Measurements from ENCODE around the gene DPF1.

The DPF1 gene

DNA sequence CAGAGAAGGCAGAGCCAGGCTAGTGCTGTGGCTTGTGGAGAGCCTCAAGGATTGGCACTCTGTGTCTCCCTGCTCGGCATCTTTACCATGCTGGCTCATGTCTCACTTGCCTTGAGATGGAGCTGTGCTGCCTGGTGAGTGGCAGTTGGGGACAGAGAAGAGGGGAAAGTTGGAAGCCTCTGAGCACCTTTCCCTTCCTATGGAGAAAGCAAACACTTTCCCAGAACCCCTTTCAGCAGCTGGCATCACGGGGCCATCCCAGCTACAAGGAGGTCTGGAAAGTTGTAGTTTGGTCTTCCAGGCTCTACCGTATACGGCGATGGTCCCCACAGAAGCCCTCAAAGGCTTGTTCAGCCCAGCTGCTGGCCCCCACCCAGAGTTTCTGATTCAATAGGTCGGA, 58.7 kb downstream of the DPF1 start:
- TF ChIP-seq, protein P1, sequence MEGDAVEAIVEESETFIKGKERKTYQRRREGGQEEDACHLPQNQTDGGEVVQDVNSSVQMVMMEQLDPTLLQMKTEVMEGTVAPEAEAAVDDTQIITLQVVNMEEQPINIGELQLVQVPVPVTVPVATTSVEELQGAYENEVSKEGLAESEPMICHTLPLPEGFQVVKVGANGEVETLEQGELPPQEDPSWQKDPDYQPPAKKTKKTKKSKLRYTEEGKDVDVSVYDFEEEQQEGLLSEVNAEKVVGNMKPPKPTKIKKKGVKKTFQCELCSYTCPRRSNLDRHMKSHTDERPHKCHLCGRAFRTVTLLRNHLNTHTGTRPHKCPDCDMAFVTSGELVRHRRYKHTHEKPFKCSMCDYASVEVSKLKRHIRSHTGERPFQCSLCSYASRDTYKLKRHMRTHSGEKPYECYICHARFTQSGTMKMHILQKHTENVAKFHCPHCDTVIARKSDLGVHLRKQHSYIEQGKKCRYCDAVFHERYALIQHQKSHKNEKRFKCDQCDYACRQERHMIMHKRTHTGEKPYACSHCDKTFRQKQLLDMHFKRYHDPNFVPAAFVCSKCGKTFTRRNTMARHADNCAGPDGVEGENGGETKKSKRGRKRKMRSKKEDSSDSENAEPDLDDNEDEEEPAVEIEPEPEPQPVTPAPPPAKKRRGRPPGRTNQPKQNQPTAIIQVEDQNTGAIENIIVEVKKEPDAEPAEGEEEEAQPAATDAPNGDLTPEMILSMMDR (conservative IDR thresholded peaks at IDR 0.05): no peak
- TF ChIP-seq ZFX (IDR thresholded peaks at IDR 0.05): no peak
- H3K27ac ChIP-seq: peak overlapping the region; percentile 81

DNA sequence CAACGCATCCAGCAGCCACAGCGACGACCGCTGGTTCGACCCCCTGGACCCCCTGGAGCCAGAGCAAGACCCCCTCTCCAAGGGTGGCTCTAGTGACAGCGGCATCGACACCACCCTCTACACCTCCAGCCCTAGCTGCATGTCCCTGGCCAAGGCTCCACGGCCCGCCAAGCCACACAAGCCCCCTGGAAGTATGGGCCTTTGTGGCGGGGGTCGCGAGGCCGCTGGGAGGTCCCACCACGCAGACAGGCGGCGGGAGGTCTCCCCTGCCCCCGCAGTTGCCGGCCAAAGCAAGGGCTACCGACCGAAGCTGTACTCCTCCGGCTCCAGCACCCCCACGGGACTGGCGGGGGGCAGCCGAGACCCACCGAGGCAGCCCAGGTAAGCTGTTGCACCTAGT, 59.5 kb downstream of the DPF1 start:
- no peak for TF ChIP-seq ZFX (IDR thresholded peaks at IDR 0.05)
- TF ChIP-seq, protein P1 (conservative IDR thresholded peaks at IDR 0.05): no peak
- H3K27ac ChIP-seq: peak overlapping the region; percentile 81

DNA sequence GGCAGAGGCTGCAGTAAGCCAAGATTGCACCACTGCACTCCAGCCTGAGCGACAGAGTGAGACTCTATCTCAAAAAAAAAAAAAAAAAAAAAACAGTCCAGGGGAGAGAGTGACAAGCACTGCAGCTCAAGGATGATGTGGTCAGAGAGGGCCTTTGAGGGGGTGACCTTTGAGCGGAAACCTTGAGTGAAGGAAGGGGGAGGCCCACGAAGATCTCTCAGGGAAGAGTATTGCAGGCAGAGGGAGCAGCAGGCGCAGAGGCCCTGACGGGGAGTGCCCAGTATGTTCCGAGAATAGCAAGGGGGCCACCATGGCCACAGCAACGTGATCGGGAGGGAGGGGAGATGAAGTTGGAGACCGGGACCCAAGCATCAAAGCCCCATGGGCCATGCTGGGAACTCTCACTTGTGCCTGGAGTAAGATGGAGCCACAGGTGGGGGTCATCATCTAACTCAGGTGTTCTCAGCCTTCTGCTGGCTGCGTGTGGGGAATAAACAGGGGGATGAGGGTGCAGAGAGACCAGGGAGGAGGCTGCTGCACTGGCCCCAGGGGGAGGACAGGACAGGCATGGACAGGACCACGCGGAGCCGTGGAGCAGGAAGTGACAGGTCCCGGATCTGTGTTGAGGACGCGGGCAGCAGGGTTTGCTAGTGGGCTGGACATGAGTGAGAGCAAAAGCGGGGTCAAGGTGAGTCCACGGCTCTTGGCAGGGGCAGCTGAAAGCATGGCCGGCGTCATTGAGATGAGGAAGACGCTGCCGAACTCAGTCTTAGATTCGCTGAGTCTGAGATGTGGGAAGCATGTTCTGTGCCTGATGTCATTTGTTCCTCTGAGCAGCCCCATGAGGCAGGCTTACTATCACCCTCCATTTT, 60.4 kb downstream of the DPF1 start:
- peak overlapping the region; percentile 81 for H3K27ac ChIP-seq
- no peak for TF ChIP-seq ZFX (IDR thresholded peaks at IDR 0.05)
- TF ChIP-seq, protein P1 (conservative IDR thresholded peaks at IDR 0.05): no peak

DNA sequence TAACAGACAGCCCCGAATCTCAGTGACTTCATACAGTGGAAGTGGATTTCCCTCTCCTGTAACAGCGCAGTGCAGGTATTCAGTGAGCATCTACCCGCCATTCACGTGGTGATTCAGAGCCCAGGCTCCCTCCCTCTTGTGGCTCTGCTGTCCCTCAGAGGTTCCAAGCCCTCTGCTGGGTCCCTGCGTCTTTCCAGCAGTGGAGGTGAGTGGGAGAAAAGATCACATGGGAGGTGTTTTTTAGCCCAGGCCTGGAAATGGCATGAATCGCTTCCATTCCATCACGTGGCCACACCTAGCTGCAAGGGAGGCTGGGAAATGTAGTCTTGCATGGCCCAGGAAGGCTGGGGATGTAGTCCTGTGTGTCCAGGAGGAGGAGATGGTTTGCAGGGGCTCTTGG, 61.4 kb downstream of the DPF1 start:
- no peak overlapping the region for H3K27ac ChIP-seq
- no peak for TF ChIP-seq ZFX (IDR thresholded peaks at IDR 0.05)
- TF ChIP-seq, protein P1 (conservative IDR thresholded peaks at IDR 0.05): no peak

DNA sequence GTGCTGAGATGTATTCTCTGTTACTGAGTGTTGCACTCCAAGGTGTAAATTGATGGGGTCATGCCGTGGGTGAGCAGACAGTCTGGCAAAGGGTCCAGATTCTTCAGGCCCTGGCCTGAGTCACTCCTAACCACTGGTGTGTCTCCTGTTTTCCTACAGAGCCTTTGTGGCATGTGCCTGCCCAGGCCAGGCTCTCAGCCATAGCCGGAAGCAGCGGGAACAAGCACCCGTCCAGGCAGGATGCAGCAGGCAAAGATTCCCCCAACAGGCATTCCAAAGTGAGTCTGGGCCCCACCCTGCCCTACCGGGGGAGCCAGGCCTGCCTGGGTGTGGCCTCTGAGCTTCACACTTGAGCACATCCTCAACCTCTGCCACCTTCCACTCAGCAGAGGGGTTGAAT, 61.9 kb downstream of the DPF1 start:
- TF ChIP-seq ZFX (IDR thresholded peaks at IDR 0.05): no peak
- TF ChIP-seq, protein P1 (conservative IDR thresholded peaks at IDR 0.05): no peak
- no peak overlapping the region for H3K27ac ChIP-seq

Measured in C4-2B (cell line).